Prostate gland (tissue), 2 donors: ENCODE data around the gene VAMP7.

Experiments
- POLR2A ChIP-seq: fragments of 450-650 bp; IDR thresholded peaks from one replicate; pipeline ENCODE4 v1.6.1; 2016; ENCODE audit warnings: antibody characterized with exemption, mild to moderate bottlenecking
- TF ChIP-seq, protein P1 (sequence below), 4 experiments: fragments of 200-600 bp in 2 of 4; fragments of 450-650 bp in 2 of 4; sonication (generic) in 2 of 4; IDR thresholded peaks; 1 replicate in 3 of 4; 2 replicates in 1 of 4; pipeline ENCODE4 v1.5.1; 2016 to 2019; ENCODE audit warnings: antibody characterized with exemption in 4 of 4, mild to moderate bottlenecking in 2 of 4, moderate library complexity in 2 of 4

DNA sequence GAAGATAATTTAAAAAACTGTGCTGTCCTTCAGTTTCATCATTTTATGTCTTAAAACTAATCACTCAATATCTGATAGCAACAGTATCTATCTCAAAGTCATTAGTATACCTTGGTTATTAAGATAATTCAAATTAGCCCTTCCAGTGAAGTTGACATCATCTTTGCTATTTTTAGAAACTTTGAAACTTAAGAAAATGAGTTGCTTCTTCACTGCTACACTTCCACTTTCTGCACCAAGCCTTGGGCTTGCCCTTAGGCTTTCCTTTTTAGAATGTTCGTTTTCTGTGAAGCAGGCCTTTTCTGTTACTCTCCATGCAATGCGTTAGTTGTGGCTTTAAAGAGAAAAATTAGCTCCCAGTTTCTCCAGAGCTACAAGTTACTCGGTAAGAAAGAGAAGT lies 4.4 kb upstream of the VAMP7 start:
- no peak for TF ChIP-seq POLR2A
- TF ChIP-seq, protein P1, sequence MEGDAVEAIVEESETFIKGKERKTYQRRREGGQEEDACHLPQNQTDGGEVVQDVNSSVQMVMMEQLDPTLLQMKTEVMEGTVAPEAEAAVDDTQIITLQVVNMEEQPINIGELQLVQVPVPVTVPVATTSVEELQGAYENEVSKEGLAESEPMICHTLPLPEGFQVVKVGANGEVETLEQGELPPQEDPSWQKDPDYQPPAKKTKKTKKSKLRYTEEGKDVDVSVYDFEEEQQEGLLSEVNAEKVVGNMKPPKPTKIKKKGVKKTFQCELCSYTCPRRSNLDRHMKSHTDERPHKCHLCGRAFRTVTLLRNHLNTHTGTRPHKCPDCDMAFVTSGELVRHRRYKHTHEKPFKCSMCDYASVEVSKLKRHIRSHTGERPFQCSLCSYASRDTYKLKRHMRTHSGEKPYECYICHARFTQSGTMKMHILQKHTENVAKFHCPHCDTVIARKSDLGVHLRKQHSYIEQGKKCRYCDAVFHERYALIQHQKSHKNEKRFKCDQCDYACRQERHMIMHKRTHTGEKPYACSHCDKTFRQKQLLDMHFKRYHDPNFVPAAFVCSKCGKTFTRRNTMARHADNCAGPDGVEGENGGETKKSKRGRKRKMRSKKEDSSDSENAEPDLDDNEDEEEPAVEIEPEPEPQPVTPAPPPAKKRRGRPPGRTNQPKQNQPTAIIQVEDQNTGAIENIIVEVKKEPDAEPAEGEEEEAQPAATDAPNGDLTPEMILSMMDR (IDR thresholded peaks at IDR 0.05) = no peak
